Hippocampal formation (tissue), 2 donors: ENCODE measurements around the gene PEX3.
"Not testable (repeated sequence)": the region's sequence is repeated elsewhere in the genome, so short reads cannot be mapped to it uniquely, and the experiment has no call there.

Experiments
- DNase-seq, 2 donors: peaks; one replicate each; lab custom pipeline; 2025; lab: John Stamatoyannopoulos, UW

Gene PEX3

GRCh38 chr6:143450453-143451371, at the start of gene PEX3, which contains the start of gene ADAT2:
Gene PEX3, plus strand, starts transcription at chr6:143450805. Its CDS starts 238 bp downstream, at chr6:143451043.
Gene ADAT2, minus strand, starts transcription at chr6:143450695. Its CDS starts 37 bp downstream, at chr6:143450658.
- DNase-seq: peak; percentile 87 to 88

- DNase-seq: no peak
These were observed 49.5 kb upstream of the PEX3 start for GRCh38 chr6:143401068-143401446.

GRCh38 chr6:143401636-143402370, 48.8 kb upstream of the PEX3 start:
- no peak for DNase-seq

- DNase-seq: no peak
These were observed 47.8 kb upstream of the PEX3 start for GRCh38 chr6:143402721-143403336.

- no peak for DNase-seq
These were observed 45.0 kb upstream of the PEX3 start for GRCh38 chr6:143405373-143406154.

- DNase-seq: no peak
These were observed 43.9 kb upstream of the PEX3 start for GRCh38 chr6:143406673-143407072.

GRCh38 chr6:143408151-143408786, 42.3 kb upstream of the PEX3 start:
- no peak for DNase-seq

GRCh38 chr6:143408787-143409162, 41.8 kb upstream of the PEX3 start:
- DNase-seq: no peak

- DNase-seq: no peak
These were observed 39.7 kb upstream of the PEX3 start for GRCh38 chr6:143410859-143411270.

GRCh38 chr6:143414769-143415168, 35.8 kb upstream of the PEX3 start:
- DNase-seq: no peak

- DNase-seq: no peak
These were observed 31.1 kb upstream of the PEX3 start for GRCh38 chr6:143419526-143419925.

- no peak for DNase-seq
These were observed 24.6 kb upstream of the PEX3 start for GRCh38 chr6:143426026-143426425.

- peak; percentile 49 to 67 for DNase-seq
These were observed 23.3 kb upstream of the PEX3 start for GRCh38 chr6:143427109-143427817.

- DNase-seq: no peak
These were observed 20.6 kb upstream of the PEX3 start for GRCh38 chr6:143429970-143430369.

- DNase-seq: no peak
These were observed 19.4 kb upstream of the PEX3 start for GRCh38 chr6:143431226-143431625.

GRCh38 chr6:143432588-143432987, 18.0 kb upstream of the PEX3 start:
- no peak for DNase-seq

- DNase-seq: no peak
These were observed 9.6 kb upstream of the PEX3 start for GRCh38 chr6:143441010-143441409.

GRCh38 chr6:143441680-143442545, 8.7 kb upstream of the PEX3 start:
- DNase-seq: no peak

- DNase-seq: no peak
These were observed 7.5 kb upstream of the PEX3 start for GRCh38 chr6:143443096-143443495.

- not testable (repeated sequence) for DNase-seq
These were observed 2.7 kb upstream of the PEX3 start for GRCh38 chr6:143447865-143448264.
